CD4-positive, alpha-beta T cell treated with Interleukin-10 for 1 hour (primary cell): ENCODE data around the gene MAP2.

Source experiments
- DNase-seq: peaks from one replicate; pipeline ENCODE4 v3.0.0-alpha.2; 2020

Gene MAP2

GRCh38 chr2:209600341-209601171 lies 176.7 kb downstream of the MAP2 start:
- DNase-seq = no peak

- no peak for DNase-seq
These were observed 177.7 kb downstream of the MAP2 start for GRCh38 chr2:209601497-209601896.

- DNase-seq = no peak
These were observed 178.4 kb downstream of the MAP2 start for GRCh38 chr2:209602259-209602658.

GRCh38 chr2:209609531-209609930 lies 185.7 kb downstream of the MAP2 start:
- DNase-seq = no peak

- no peak for DNase-seq
These were observed 186.8 kb downstream of the MAP2 start for GRCh38 chr2:209610631-209611030.

- DNase-seq = no peak
These were observed 189.9 kb downstream of the MAP2 start for GRCh38 chr2:209613649-209614305.

- DNase-seq = no peak
These were observed 191.0 kb downstream of the MAP2 start for GRCh38 chr2:209614690-209615369.

- no peak for DNase-seq
These were observed 195.9 kb downstream of the MAP2 start for GRCh38 chr2:209619782-209620181.

GRCh38 chr2:209624192-209624938 lies 200.5 kb downstream of the MAP2 start:
- DNase-seq = no peak

- no peak for DNase-seq
These were observed 205.8 kb downstream of the MAP2 start for GRCh38 chr2:209629597-209629996.

GRCh38 chr2:209633911-209634310 lies 210.1 kb downstream of the MAP2 start:
- DNase-seq = no peak

- no peak for DNase-seq
These were observed 212.2 kb downstream of the MAP2 start for GRCh38 chr2:209636076-209636475.

- no peak for DNase-seq
These were observed 213.4 kb downstream of the MAP2 start for GRCh38 chr2:209637293-209637692.

GRCh38 chr2:209638346-209638745 lies 214.5 kb downstream of the MAP2 start:
- no peak for DNase-seq

- no peak for DNase-seq
These were observed 216.5 kb downstream of the MAP2 start for GRCh38 chr2:209640358-209640757.

GRCh38 chr2:209642146-209642820 lies 218.4 kb downstream of the MAP2 start:
- DNase-seq = no peak

- no peak for DNase-seq
These were observed 221.0 kb downstream of the MAP2 start for GRCh38 chr2:209644842-209645241.

GRCh38 chr2:209648714-209649113 lies 224.9 kb downstream of the MAP2 start:
- no peak for DNase-seq

- DNase-seq = no peak
These were observed 229.3 kb downstream of the MAP2 start for GRCh38 chr2:209653134-209653533.

- no peak for DNase-seq
These were observed 237.5 kb downstream of the MAP2 start for GRCh38 chr2:209661286-209661894.

GRCh38 chr2:209662021-209662420 lies 238.2 kb downstream of the MAP2 start:
- no peak for DNase-seq

- no peak for DNase-seq
These were observed 239.3 kb downstream of the MAP2 start for GRCh38 chr2:209663139-209663538.
